MM.1S (cell line): Measurements from ENCODE around the gene PLA2G3.

Experiments
- DNase-seq: peaks from one replicate; pipeline ENCODE4 v3.0.0-alpha.2; 2015
- H2AFZ ChIP-seq: fragments of 300-600 bp; sonication (generic); 2 replicates; pipeline ENCODE4 v1.6.0; 2016; ENCODE audit warnings: antibody characterized with exemption, low read length
- H3F3A ChIP-seq: fragments of 300-600 bp; sonication (generic); 2 replicates; pipeline ENCODE4 v1.6.1; 2016; ENCODE audit warnings: mild to moderate bottlenecking, antibody characterized with exemption, low read length, moderate library complexity, mixed read lengths; ENCODE audit not compliant: insufficient read depth
- H3K27ac ChIP-seq: fragments of 300-600 bp; sonication (generic); 2 replicates; pipeline ENCODE4 v1.5.1; 2016; ENCODE audit warnings: mild to moderate bottlenecking, low read length
- H3K27me3 ChIP-seq: fragments of 300-600 bp; sonication (generic); replicated peaks from 2 replicates; pipeline ENCODE4 v1.6.0; 2016; ENCODE audit warnings: low read length; ENCODE audit not compliant: insufficient read depth
- H3K36me3 ChIP-seq: fragments of 300-600 bp; sonication (generic); replicated peaks from 2 replicates; pipeline ENCODE4 v1.6.1; 2016; ENCODE audit warnings: mild to moderate bottlenecking, low read length, mixed read lengths; ENCODE audit not compliant: insufficient read depth
- H3K4me1 ChIP-seq: fragments of 300-600 bp; sonication (generic); 2 replicates; pipeline ENCODE4 v1.6.1; 2016; ENCODE audit warnings: low read length, mixed read lengths
- H3K4me2 ChIP-seq: fragments of 300-600 bp; sonication (generic); 2 replicates; pipeline ENCODE4 v1.6.0; 2016; ENCODE audit warnings: low read depth, low read length
- H3K4me3 ChIP-seq: fragments of 300-600 bp; sonication (generic); 2 replicates; pipeline ENCODE4 v1.5.1; 2016; ENCODE audit warnings: low read length, mixed read lengths
- H3K79me2 ChIP-seq: fragments of 300-600 bp; sonication (generic); 2 replicates; pipeline ENCODE4 v1.6.1; 2016; ENCODE audit warnings: mixed run types, low read length, mixed read lengths
- H3K9ac ChIP-seq: fragments of 300-600 bp; sonication (generic); 2 replicates; pipeline ENCODE4 v1.6.1; 2016; ENCODE audit warnings: low read length, mixed read lengths
- H3K9me2 ChIP-seq: fragments of 300-600 bp; sonication (generic); replicated peaks from 2 replicates; pipeline ENCODE4 v1.6.1; 2016; ENCODE audit warnings: mild to moderate bottlenecking, low read length, mixed read lengths; ENCODE audit not compliant: insufficient read depth
- H3K9me3 ChIP-seq: fragments of 300-600 bp; sonication (generic); replicated peaks from 2 replicates; pipeline ENCODE4 v1.6.1; 2016; ENCODE audit warnings: mild to moderate bottlenecking, low read length, mixed read lengths; ENCODE audit not compliant: insufficient read depth
- H4K20me1 ChIP-seq: fragments of 300-600 bp; sonication (generic); 2 replicates; pipeline ENCODE4 v1.6.1; 2016; ENCODE audit warnings: mild to moderate bottlenecking, low read length, moderate library complexity, mixed read lengths; ENCODE audit not compliant: insufficient read depth
- EZH2 ChIP-seq: fragments of 300-600 bp; sonication (generic); optimal IDR thresholded peaks from 2 replicates; pipeline ENCODE3; 2017; ENCODE audit warnings: low read depth, mild to moderate bottlenecking, antibody characterized with exemption, low read length, mixed read lengths
- EZH2phosphoT487 ChIP-seq: fragments of 300-600 bp; sonication (generic); IDR thresholded peaks from 2 replicates; pipeline ENCODE4 v1.6.1; 2018; ENCODE audit warnings: antibody characterized with exemption, low read length
- TF ChIP-seq, protein P1 (sequence below): fragments of 300-600 bp; sonication (generic); IDR thresholded peaks from 2 replicates; pipeline ENCODE4 v1.5.1; 2016; ENCODE audit warnings: antibody characterized with exemption, low read length, mixed read lengths

The PLA2G3 gene

DNA sequence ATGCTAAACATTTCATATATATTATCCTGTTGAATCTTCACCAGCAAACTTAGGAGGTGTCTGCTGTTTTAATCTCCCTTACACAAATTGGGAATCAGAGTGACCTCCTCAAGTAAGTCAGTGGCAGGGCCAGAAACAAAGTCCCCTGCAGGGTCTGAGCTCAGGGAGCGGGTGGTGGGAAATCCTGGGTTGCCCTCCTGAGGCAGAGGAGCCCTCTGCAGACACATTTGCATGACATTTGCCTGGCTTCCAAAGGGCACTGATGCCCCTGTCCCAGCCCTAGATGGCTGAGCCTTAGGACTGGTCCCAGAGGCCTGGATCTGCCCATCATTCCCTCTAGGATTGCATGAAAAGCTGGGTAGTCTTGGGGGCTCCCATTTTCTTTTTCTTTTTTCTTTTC, 19.7 kb downstream of the PLA2G3 start:
- Histone ChIP-seq H3K9ac (no peak overlapping the region), H3K79me2 (no peaks in the 10 kb centered on the region), H2AFZ (no peak overlapping the region), H3K9me3 (no peaks in the 10 kb centered on the region), H3K4me1 (no peaks in the 10 kb centered on the region), H4K20me1 (no peaks in the 10 kb centered on the region), H3K4me3 (no peak overlapping the region), H3K27me3 (peaks cover 16% of the 10 kb centered on the region), H3F3A (no peaks in the 10 kb centered on the region), H3K36me3 (no peaks in the 10 kb centered on the region), H3K4me2 (no peak overlapping the region), H3K9me2 (no peaks in the 10 kb centered on the region), H3K27ac (no peak overlapping the region)
- DNase-seq = no peak
- TF ChIP-seq EZH2 (no peak), EZH2phosphoT487 (no peak)
- TF ChIP-seq, protein P1, sequence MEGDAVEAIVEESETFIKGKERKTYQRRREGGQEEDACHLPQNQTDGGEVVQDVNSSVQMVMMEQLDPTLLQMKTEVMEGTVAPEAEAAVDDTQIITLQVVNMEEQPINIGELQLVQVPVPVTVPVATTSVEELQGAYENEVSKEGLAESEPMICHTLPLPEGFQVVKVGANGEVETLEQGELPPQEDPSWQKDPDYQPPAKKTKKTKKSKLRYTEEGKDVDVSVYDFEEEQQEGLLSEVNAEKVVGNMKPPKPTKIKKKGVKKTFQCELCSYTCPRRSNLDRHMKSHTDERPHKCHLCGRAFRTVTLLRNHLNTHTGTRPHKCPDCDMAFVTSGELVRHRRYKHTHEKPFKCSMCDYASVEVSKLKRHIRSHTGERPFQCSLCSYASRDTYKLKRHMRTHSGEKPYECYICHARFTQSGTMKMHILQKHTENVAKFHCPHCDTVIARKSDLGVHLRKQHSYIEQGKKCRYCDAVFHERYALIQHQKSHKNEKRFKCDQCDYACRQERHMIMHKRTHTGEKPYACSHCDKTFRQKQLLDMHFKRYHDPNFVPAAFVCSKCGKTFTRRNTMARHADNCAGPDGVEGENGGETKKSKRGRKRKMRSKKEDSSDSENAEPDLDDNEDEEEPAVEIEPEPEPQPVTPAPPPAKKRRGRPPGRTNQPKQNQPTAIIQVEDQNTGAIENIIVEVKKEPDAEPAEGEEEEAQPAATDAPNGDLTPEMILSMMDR = no peak

DNA sequence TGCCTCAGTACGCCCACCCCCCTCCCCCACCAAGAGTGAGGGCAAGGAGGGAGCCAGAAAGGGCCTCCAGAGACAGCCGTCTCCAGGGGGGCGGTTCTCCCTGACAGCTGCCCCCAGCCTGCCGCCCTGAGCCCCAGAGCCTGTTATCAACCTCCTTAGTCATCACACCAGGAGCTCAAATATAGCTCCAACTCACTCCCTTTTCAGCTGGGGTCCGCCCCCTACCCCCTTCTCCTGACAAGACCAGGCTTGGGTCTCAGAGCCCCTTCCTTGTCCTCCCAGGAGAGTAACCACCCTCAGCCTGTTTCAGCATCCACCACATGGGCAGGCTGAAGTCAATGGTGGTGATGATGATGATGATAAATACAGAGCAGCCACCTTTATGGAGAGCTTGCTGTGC, 20.1 kb downstream of the PLA2G3 start:
- Histone ChIP-seq H3K27me3 (peaks cover 14% of the 10 kb centered on the region), H3K4me3 (no peak overlapping the region), H4K20me1 (no peaks in the 10 kb centered on the region), H3K9me3 (no peaks in the 10 kb centered on the region), H3K79me2 (no peaks in the 10 kb centered on the region), H3K36me3 (no peaks in the 10 kb centered on the region), H3K9ac (no peak overlapping the region), H3K4me2 (no peak overlapping the region), H3K9me2 (no peaks in the 10 kb centered on the region), H3K27ac (no peak overlapping the region), H3K4me1 (no peaks in the 10 kb centered on the region), H3F3A (no peaks in the 10 kb centered on the region), H2AFZ (no peak overlapping the region)
- TF ChIP-seq EZH2phosphoT487 (no peak), EZH2 (no peak)
- TF ChIP-seq, protein P1 = no peak
- no peak for DNase-seq

DNA sequence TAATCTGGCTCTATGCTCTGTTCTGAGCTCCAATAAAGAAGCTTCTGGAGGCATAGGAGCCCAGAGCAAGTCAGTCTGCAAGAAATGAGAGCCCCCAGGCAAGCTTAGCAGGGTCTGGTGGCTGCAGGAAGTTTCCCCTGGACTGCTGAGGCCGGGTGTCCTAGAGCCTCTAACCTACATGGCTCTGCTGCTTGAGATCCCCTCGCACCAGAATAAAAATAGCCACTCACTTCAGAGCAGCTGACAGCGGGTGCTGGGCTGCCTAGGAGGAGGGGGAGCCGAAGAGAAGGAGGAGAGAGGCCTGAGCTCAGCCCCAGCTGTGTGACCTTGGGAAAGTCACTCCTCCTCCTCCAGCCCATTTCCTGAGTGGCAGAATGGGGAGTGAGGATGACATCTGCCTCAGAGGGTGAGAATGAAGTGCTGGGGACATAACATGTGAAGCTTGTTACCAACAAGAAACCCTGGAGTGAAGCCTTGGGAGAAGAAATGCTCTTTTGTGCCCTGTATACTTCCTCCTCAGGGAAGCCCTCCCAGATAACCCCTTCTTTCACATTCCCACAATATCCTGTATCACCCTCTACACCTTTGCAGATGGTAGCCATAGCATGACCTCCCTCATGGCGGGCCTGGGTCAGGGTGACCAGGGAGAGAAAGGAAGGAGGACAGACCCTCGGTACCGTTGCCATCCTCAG, 21.1 kb downstream of the PLA2G3 start:
- H3K4me2 ChIP-seq = no peak overlapping the region
- peaks cover 3% of the 10 kb centered on the region; the same call in 1 of the 2 replicates for H3K27me3 ChIP-seq
- no peaks in the 10 kb centered on the region for H4K20me1 ChIP-seq
- no peak overlapping the region for H2AFZ ChIP-seq
- no peaks in the 10 kb centered on the region for H3K9me2 ChIP-seq
- no peaks in the 10 kb centered on the region for H3K9me3 ChIP-seq
- H3F3A ChIP-seq = no peaks in the 10 kb centered on the region
- no peak overlapping the region for H3K27ac ChIP-seq
- TF ChIP-seq, protein P1 = no peak
- TF ChIP-seq EZH2phosphoT487 = no peak
- DNase-seq = no peak
- no peaks in the 10 kb centered on the region for H3K4me1 ChIP-seq
- no peak overlapping the region for H3K4me3 ChIP-seq
- H3K36me3 ChIP-seq = no peaks in the 10 kb centered on the region
- H3K9ac ChIP-seq = no peak overlapping the region
- no peaks in the 10 kb centered on the region for H3K79me2 ChIP-seq
